GM21381 (cell line): Measurements from ENCODE around the gene HS1BP3.

Source experiments
- ATAC-seq: cut with Tn5 transposase; IDR thresholded peaks from one replicate; pipeline ENCODE4 v1.9.1; 2021; ENCODE audit warnings: mild to moderate bottlenecking, moderate library complexity; ENCODE audit not compliant: unreplicated experiment

Gene HS1BP3

DNA sequence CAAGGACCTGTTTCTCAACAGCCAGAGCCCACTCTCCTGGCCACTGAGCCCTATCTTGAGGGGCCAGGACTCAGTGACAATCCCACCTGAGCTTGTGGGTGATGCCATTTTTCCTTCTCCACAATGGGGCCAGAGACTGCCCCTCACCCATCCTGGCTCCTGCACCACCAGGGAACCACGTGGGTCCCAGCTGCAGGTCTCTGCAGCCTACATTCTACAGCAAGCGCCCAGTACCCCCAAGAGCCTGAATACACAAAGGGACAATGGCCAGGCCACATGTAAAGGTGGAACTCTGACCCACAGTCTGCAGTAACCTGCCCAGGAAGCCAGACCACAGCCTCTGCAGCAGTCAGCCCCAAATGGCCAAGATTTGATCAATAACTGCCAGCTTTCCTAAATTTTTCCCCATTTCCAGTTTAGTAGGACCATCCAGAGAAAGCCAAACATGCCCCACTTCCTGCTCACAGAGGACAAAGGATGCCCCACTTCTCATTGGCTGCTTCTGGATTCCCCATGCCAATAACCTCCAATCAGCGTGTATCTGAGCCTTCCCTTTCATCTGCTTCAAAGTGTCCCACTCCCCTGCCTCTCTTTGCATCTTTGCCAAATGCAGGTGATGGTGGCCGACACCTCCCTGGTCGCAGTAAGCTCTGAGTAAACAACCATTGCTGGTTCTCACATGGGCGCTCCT lies 19.1 kb downstream of the HS1BP3 start:
- no peak for ATAC-seq

- no peak for ATAC-seq
Observed at GRCh38 chr2:20630967-20631366, 19.9 kb downstream of the HS1BP3 start.

DNA sequence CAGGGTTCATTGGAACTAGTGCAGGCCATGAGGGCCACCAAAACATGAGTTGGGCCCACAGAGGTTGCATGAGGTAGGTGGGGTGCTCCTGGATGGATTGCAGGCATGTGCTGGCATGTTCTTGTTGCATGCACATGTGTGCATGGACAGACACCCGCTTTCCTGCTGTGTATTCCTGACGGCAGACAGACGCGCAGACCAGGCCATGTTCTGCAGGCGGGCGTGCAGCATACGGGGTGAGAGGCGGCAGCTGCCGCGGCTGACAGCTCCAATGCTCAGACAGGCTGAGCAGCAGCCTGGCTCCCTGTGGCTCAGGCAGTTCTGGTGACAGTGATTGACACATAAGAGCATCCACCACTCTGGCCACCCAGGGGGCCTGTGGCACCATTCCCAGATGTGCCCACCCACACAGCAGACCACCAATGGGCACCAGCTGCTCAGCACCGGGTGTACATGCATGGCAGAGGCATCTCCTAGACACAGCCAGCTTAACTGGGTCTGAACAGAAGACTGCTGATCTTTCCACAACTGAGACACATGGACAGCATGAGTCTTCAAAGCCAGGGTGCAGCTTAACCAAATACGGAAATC lies 21.2 kb downstream of the HS1BP3 start:
- no peak for ATAC-seq

DNA sequence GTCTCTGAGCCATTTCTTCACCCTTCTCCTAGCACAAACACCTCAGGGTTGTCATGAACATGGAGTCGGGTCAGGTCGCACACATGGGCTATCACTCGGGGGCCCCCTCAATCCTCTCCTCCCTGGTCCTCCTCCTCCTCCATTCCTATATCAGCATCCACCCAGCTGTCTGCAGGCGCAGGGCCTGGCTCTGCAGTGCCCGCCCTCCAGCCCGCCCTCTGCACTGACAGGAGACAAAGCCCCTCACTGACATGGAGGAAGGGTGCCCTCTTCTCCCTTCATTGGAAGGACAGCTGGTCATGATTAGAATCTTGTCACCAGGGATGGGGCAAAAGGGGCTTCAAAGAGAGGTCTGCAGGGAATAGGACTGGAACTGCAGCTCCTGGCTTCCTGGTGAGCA lies 21.7 kb downstream of the HS1BP3 start:
- ATAC-seq, result no peak

GRCh38 chr2:20627712-20628380 lies 23.1 kb downstream of the HS1BP3 start:
- no peak for ATAC-seq

DNA sequence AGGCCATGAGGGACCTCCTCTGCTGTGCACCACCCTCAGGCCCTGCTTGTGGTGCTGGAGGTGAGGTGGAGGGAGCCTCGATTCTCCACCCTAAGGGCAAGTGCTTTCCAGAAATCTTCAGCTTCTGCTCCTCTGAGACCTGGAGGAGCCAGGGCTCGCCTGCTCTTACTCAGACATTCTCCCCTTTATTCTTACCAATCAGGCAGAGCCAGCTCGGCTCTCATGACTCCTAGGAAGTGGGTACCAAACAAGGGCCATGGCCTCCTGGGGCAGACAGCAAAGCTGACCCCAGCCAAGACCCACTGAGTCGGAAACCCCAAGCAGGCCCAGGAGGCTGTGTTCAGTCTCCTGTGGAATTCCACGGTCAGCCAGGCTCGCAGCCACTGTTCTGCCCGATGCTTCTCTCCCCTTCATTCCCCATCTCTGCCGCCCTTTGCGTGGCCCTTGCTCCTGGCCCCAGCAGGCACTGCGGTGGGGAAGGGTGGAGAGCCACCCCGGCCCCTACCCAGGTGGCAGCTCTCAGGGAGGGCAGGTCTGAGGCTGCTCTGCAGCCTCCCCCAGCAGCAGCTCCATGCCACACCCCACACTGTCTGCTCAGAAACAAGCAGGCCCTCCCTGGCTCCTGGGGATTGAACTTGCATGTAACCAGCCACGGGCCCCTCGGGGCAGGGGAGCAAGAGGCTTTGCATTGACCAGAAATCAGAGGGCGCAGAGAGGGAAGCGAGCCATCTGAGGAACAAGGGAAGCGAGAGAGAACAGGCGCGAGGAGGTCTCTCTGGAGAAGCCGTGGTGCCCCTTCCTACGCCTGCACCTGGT lies 24.0 kb downstream of the HS1BP3 start:
- ATAC-seq, result no peak

DNA sequence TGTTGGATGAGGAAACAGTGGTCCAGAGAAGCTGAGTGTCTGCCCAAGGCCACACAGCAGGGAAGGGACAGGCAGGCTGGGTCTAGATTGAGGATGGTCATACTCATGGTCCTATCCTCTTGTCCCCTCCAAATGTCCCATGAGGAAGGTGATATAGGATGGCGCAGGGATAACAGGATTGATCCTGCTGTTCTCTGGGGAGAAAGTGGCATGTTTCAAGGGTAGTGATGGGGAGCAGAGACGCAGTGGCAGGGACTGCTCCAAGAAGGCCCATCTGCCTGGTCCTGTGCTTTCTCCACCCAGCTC lies 24.6 kb downstream of the HS1BP3 start:
- no peak for ATAC-seq

DNA sequence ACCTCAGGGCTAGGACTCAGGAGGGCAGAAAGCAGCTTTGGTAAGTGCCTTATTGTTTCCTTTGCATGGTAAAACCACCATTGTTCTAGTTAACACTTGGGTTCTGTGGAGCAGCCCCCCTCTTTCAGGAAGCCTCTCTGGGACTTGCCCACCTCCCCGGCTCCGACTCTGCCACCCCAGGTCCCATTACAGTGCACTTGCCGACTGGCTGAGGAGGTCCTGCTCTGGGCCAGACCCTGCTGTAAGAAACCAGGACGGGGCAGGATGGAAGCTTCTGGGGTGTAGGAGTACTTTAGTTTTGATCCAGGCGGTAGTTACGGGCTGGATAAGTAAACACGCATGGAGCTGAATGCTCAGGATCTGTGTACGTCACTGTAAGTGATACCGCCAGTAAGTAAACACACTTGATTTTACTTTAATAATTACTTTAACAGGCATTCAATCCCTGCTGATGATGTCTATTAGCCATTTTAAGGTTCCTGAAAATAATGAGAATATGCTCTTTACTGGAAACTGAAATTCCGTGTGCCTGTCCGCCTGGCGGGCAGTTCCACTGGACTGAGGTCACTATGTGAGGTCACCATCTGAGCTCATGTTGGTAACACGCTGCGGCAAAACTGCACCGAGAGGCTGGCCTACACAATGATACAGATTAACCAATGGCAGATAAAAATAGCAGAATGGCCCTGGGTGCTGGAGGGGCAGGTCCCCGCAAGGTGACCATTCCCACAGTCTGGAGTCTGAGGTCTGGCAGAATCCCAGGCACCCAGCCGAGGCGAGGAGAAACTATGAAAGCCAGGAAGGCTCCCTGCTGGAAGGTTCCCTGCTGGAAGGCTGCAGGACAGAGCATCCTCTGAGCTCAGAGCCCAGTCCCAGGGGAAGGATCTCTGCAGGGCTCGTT lies 25.2 kb downstream of the HS1BP3 start:
- no peak for ATAC-seq

- ATAC-seq, result no peak
Observed at GRCh38 chr2:20624884-20625485, 25.9 kb downstream of the HS1BP3 start.

DNA sequence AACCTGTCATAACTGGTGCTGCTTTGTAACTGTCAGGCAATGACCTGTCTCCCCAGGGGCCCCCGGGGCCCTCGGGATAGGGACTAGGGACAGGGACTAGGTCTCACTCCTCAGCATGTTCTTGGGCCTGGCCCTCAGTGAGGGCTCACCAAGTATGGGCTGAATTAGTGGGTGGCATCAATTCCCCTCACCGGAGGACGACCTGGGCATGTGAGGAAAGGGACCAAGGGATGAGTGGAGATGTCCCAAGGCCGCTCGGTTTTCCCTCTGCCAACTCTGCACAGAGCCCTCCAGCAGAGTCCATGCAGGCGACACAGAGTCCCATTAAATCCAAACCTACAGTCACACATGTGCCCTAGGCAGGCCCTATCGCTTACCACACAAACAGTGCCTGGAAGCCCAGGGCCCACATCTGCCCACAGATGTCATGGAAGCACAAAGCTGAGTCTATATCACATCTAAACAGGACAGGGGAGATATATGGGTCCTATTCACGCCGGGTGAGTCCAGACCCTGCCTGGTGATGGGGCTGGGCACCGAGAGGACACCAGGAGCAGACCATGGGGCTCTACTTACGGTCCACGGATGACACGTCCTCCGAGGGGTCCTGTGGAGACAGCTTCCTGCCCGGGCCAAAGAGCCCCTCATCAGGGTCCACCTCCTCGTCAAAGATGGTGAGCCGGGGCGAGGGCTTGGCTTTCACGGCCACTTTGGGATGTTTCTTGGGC lies 26.6 kb downstream of the HS1BP3 start:
- no peak for ATAC-seq

DNA sequence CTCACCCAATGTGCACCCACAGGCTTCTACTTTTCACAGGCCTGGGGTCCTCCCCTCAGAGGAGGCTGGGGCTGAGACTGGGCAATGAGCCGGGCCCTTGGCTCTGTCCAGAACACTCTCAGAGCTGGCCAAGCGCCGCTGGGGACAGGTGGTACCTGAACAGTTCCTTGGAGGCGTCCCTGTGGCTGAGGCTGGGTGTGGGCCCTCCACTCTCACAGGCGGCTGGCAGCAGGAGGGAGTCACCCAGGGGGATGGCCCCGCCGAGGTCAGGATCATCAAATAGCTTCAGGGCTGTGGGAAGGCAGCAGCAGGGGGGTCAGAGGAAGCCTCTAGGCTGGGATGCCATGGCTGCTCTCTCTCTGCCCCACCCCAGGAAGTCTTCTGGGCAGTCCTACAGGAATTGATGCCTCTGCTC lies 27.1 kb downstream of the HS1BP3 start:
- no peak for ATAC-seq

DNA sequence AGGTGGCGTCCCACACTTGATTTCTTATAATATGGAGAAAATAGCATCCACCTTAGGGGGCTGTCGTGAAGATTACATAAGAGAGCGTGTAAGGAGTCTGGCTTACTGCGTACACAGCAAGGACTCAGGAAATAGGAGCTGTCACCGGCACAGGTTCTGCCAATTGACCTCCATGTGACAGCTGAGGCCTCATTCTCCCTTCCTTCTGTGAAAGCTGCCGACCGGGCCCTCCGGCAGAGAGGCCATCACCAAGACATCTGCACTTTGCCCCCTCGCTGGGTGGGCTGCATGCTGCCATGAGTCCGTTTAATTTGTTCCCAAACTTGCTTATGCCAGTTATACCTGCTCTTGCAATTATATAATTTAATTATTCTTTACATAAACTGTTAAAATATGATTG lies 27.7 kb downstream of the HS1BP3 start:
- no peak for ATAC-seq

GRCh38 chr2:20622731-20623130 lies 28.2 kb downstream of the HS1BP3 start:
- ATAC-seq, result no peak

- ATAC-seq, result no peak
Observed at GRCh38 chr2:20622296-20622686, 28.6 kb downstream of the HS1BP3 start.

GRCh38 chr2:20621366-20622295 lies 29.3 kb downstream of the HS1BP3 start:
- ATAC-seq, result no peak

- no peak for ATAC-seq
Observed at GRCh38 chr2:20620696-20621365, 30.1 kb downstream of the HS1BP3 start.

GRCh38 chr2:20620271-20620681 lies 30.6 kb downstream of the HS1BP3 start:
- no peak for ATAC-seq

- ATAC-seq, result no peak
Observed at GRCh38 chr2:20619624-20620024, 31.3 kb downstream of the HS1BP3 start.
